Vagina (tissue), 2 donors: ENCODE data around the gene OR6Y1.

ENCODE experiments used
- CTCF ChIP-seq, 3 experiments: fragments of 450-650 bp in 2 of 3; fragments of 200-600 bp in 1 of 3; sonication (generic) in 1 of 3; IDR thresholded peaks; one replicate each; pipeline ENCODE4 v1.5.1; 2017 to 2019; ENCODE audit warnings: antibody characterized with exemption in 3 of 3, mild to moderate bottlenecking in 2 of 3, moderate library complexity in 2 of 3
- POLR2AphosphoS5 ChIP-seq, 2 donors: sonication (generic); formaldehyde crosslinking; IDR thresholded peaks; one replicate each; pipeline ENCODE4 v1.9.0; 2017; ENCODE audit warnings: antibody characterized with exemption in 2 of 2, mild to moderate bottlenecking in 2 of 2, low read depth in 1 of 2; ENCODE audit not compliant: insufficient read depth in 1 of 2

DNA sequence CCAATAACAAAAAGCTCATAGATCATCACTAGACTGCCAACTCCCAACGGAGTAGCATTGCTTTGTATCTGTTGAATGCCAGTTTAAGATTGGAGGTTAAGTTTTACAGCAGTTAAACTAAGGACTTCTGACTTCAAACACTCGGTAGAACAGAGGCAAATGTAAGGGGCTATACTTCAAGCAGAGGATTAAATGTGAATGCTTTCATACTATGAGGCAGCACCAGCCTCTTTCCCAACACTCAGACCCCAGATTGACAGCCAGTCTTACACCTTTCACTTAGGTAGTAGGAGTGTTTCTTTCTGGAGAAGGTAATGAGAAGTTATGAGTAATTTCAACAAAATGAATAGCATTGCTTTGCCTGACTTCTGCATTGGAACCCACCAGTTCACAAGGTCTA is 59.4 kb downstream of the OR6Y1 start:
- TF ChIP-seq CTCF (IDR thresholded peaks at IDR 0.05) (no peak), POLR2AphosphoS5 (IDR thresholded peaks at IDR 0.05; ENCODE audit: insufficient read depth in 1 of 2, low read depth in 1 of 2) (no peak)
